NCI-H526 (cell line): Measurements from ENCODE around the gene PKNOX1.
"Not testable (repeated sequence)": the region's sequence is repeated elsewhere in the genome, so short reads cannot be mapped to it uniquely, and the experiment has no call there.

Experiments
- DNase-seq, 2 experiments: peaks; one replicate each; lab custom pipeline; 2025; lab: John Stamatoyannopoulos, UW

Gene PKNOX1

DNA sequence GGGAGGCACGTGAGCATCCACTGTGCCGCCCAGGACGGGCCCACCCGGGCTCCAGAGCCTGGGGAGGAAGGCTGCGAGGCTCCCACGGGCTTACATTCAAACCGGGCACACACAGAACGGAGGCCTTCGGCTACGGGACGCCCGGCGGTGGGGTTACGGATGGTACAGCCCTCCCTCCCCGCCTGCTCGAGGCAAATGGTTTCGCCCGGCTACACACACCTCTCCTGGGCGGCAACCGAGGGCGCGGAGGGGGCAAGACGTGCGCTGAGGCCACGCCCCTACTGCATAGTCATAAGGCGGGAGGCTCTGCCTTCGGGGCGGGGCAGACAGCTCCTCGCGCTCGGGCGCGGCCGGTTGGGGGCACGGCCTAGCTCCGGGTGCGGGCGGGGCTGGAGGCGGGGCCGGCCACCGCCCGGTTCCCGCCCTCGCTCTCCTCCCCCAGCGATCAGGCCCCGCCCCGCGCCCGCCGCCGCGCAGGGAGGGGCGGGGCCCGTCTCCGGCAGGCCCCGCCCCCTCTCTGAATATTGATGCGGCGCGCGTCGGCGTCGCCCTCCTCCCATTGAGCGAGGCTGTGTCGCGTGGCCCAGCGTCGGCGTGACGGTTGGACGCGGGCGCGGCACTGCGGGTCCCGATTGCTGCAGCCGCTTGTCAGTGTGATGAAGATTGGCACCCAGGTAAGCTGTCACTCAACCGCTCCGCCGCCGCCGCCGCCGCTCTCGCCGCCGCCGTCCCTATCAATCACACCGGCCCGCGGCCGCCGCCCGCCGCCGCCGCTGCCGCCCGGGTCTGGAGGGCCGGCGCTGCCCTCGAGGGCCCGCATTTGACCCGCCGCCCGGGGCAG, at the start of gene PKNOX1:
Gene PKNOX1 (plus strand): TSS at position 572 of the 841 bp plus-strand sequence. CDS start 29,820 bp downstream, outside the sequence.
- DNase-seq = peak; percentile 95 to 99

DNA sequence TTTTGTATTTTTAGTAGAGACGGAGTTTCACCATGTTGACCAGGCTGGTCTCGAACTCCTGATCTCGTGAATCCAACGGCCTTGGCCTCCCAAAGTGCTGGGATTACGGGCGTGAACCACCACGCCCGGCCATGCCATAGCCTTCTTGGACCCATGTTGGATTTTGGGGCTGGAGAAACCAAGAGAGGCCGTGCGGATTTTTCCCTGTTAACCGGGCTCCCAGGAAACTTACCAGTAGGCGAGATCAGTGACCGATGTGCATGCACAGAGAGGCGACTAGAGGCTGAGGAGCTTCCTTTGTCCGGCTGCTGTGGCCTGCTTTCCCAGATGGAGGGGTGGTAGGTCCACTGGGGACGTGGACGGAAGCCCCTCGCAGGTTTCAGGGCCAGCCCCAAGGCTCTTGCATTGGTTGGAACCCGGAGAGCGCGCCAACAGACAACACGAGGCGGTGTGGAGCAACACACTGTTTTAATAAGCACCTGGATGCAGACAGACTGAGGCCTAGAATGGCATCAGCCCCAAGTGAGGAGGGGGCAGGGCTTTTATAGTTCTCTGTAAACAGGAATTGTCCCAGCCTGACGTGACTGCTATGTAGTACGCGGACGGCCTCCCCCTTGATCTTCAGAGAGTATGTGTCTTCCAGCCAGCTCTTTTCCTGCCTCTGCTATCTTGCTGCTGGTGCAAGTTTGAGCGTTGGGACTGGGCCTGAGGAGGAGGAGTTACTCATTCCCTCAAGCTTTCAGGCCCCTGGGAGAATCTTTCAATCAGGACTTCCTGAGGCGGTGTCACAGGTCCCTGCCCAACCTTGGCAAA, 49.0 kb upstream of the PKNOX1 start, which contains the start of gene ERVH48-1:
Gene ERVH48-1 (minus strand): TSS at position 517 of the 813 bp plus-strand sequence. CDS start 6,624 bp downstream, outside the sequence.
- DNase-seq = no peak

DNA sequence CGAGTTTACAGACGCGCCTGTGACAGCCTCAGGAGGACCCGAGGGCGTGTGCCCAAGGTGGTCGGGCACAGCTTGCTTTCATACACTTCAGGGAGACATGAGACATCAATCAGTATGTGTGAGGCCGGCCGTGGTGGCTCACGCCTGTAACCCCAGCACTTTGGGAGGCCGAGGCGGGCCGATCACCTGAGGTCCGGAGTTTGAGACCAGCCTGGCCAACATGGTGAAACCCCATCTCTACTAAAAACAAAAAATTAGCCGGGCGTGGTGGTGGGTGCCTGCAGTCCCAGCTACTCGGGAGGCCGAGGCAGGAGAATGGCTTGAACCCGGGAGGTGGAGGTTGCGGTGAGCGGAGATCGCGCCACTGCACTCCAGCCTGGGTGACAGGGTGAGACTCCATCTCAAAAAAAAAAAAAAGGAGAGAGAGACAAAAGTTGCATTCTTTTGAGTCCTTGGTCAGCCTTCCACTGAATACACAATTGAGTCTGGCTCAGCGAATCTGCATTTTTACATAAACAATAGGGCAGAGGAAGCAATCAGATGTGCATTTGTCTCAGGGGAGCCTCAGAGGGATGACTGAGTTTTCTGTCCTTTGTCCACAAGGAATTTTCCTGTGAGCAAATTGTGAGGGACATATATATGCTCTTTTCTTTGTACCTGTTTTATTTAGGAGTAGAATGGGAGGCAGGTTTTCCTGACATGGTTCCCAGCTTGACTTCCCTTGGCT, 46.7 kb upstream of the PKNOX1 start:
- DNase-seq = not testable (repeated sequence)

GRCh38 chr21:42929969-42930368, 44.4 kb upstream of the PKNOX1 start:
- DNase-seq = no peak

DNA sequence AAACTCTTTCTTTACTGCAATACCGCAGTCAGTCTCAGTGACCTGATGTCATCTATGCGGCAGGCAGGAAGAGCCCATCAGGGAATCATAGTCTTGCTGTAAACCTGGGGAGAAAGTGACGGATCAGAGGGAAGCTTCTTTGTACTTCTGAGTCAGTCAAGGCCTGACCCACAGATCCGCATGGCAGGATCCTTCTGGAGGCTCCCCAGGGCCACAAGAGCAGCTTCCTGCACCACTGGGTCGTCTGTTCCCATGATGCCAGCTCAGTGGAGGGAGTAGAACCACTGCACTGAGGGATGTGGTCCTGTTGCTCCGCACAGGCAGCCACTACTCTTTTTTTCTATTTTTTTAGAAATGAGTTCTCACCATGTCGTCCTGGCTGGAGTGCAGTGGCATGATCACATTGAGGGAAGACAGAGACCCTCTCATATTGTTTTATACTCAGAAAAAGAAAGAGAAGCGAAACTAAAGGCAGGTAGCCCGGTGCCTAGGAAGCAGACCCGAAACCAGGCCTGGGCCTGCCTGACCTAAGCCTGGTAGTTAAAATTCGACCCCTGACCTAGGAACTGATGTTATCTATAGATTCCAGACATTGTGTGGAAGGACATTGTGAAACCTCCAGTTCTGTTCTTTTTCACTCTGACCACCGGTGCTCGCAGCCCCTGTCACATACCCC, 42.7 kb upstream of the PKNOX1 start:
- no peak for DNase-seq

- DNase-seq = not testable (repeated sequence)
Measured at GRCh38 chr21:42932378-42933136, 41.8 kb upstream of the PKNOX1 start.

DNA sequence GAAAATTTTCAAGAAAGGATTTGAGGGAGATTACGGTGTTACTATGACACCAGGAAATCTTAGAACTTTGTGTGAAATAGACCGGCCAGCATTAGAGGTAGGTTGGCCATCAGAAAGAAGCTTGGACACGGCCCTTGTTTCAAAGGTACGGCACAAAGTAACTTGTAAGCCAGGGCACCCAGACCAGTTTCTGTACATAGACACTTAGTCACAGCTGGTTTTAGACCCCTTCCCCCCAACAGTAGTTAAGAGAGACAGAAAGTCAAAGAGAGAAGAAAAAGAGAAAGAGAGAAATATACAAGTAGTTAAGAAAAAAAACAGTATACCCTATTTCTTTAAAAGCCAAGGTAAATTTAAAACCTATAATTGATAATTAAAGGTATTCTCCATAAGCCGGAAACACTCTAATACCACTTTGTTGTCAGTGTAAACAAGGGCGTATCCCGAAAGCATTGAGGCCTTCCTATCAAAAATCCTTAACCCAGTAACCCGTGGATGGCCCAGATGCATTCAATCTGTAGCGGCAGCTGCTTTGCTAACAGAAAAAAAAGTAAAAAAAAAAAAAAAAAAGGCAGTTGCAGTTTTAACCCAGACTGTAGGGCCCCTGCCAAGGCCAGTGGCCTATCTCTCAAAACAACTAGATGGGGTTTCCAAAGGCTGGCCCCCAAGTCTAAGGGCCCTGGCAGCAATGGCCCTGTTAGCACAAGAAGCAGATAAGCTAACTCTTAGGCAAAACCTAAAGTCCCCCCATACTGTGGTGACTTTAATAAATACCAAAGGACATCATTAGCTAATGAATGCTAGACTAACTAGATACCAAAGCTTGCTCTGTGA, 41.0 kb upstream of the PKNOX1 start:
- DNase-seq = not testable (repeated sequence)

- not testable (repeated sequence) for DNase-seq
Measured at GRCh38 chr21:42933973-42934372, 40.4 kb upstream of the PKNOX1 start.

DNA sequence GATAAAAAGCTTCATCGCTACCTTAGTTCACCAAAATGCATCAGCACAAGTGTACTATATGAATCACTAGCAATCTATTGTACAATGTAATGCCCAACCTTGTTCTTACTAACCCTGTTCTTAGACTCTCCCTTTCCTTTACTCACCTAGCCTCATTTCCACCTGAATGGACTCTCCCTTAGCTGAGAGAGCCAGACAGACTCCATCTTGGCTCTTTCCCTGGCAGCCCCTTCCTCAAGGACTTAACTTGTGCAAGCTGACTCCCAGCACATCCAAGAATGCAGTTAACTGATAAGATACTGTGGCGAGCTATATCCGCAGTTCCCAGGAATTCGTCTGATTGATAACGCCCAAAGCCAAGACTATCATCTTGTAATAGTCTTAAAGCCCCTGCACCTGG, 38.0 kb upstream of the PKNOX1 start:
- DNase-seq = not testable (repeated sequence)

DNA sequence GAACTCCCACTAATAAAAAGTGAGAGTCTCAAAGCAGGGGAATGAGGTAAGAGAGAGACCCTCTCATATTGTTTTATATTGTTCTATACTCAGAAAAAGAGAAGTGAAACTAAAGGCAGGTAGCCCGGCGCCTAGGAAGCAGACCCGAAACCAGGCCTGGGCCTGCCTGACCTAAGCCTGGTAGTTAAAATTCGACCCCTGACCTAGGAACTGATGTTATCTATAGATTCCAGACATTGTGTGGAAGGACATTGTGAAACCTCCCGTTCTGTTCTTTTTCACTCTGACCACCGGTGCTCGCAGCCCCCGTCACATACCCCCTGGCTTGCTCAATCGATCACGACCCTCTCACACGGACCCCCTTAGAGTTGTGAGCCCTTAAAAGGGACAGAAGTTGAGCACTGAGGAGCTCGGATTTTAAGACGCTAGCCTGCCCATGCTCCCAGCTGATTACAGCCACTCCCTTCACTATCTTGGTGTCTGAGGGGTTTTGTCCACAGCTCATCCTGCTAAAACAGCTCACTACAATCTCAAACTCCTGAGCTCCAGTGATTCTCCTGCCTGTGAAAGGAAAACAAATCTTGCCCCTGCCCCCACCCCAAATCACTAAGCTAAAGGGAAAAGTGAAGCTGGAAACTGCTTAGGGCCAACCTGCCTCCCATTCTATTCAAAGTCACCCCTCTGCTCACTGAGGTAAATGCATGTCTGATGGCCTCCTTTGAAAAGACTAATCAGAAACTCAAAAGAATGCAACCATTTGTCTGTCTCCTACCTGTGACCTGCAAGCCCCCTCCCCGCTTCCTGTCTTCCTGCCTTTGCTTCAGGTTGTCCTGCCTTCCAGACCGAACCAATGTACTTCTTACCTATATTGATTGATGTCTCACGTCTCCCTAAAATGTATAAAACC, 37.1 kb upstream of the PKNOX1 start:
- DNase-seq = not testable (repeated sequence)

DNA sequence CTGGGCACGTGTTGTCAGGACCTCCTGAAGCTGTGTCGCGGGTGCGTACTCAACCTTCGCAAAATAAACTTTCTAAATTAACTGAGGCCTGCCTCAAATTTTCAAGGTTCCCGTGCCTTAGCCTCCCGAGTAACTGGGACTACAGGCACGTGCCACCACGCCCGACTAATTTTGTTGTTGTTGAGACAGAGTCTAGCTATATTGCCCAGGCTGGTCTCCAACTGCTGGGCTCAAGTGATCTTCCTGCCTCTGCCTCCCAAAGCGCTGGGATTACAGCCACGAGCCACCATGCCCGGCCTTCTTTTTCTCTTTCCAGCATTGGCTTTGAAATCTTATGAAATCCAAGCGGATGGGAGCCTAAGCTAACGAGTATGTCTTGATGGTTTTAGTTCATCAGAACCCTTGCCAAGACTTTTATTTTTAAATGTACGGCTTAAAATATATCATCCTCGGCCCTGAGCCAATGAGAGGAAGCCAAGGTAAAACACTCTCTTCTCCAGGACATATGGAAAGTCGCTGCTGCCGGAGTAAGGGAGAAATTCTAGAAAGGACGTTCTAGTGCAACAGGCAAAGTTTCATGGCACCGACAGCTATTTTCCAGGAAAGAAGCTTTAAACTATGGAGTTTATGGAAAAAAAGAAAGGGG, 36.3 kb upstream of the PKNOX1 start:
- no peak for DNase-seq

- not testable (repeated sequence) for DNase-seq
Measured at GRCh38 chr21:42938606-42938995, 35.8 kb upstream of the PKNOX1 start.

DNA sequence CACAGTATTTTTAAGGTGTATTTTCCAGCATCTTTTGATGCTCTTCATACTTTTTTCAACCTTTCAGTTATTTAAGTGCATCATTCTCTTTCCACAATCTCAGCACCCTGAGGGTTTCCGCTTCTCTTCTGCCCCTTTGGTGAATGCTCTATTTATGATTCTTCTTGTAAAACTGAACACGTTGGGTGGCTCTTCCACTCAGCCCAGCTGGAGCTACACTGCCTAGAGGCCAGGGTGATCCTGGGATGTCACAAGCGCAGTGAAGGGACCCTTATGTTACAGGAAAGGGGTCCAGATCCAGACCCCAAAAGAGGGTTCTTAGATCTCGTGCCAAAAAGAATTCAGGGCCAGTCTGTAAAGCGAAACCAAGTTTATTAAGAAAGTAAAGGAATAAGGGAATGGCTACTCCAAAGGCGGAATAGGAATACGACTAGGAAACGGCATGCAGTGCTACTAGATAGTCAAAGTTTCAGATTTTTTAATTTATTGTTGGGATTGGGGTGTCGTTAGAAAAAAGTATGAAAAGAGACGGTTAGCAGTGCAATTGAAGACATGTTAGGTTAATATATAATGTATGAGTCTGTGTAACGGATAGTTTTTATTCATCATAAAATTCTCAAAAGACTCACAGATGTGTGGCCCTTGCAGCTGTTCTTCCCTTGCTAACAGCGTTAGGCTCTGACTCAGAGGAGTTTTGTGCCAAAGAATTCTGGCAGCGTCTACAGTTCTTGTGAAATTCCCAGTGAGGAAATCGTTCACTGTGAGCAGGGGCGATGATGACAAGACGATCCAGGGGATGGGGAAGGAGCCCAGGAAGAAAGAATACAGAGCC, 34.6 kb upstream of the PKNOX1 start:
- no peak for DNase-seq

GRCh38 chr21:42941696-42942085, 32.7 kb upstream of the PKNOX1 start:
- DNase-seq = no peak

- no peak for DNase-seq
Measured at GRCh38 chr21:42942244-42942643, 32.1 kb upstream of the PKNOX1 start.

- DNase-seq = not testable (repeated sequence)
Measured at GRCh38 chr21:42949094-42949755, 25.1 kb upstream of the PKNOX1 start.

DNA sequence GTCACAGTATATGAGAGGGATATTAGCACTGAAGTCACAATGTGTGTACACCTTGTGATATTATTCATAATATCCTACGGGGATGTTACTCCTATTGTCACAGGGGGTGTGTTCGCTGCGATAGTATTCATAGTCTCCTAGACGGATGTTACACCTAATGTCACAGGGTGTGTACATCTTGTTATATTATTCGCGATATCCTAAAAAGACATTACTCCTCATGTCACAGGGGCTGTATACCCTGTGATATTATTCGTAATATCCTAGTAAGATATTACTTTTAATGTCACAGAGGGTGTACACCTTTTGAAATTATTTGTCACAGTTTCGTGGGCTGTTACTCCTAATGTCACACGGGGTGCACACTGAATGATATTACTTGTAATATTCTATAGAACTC, 23.2 kb upstream of the PKNOX1 start:
- not testable (repeated sequence) for DNase-seq
